Muscle layer of colon (tissue), 2 donors: ENCODE data around the gene PDPK1.
"Not testable (repeated sequence)": the region's sequence is repeated elsewhere in the genome, so short reads cannot be mapped to it uniquely, and the experiment has no call there.

ENCODE experiments used
- H3K27ac ChIP-seq: one replicate; pipeline ENCODE4 v1.7.0; 2013; ENCODE audit warnings: low read depth, mild to moderate bottlenecking, low read length, moderate library complexity
- H3K27me3 ChIP-seq, 2 donors: one replicate each; pipeline ENCODE4 v1.7.0; 2013; ENCODE audit warnings: low read length in 2 of 2, mild to moderate bottlenecking in 2 of 2; ENCODE audit not compliant: insufficient read depth in 2 of 2, control insufficient read depth in 1 of 2
- H3K36me3 ChIP-seq: one replicate; pipeline ENCODE4 v1.7.0; 2013; ENCODE audit warnings: mild to moderate bottlenecking, low read length; ENCODE audit not compliant: insufficient read depth
- H3K4me1 ChIP-seq: one replicate; pipeline ENCODE4 v1.7.0; 2013; ENCODE audit warnings: mild to moderate bottlenecking, low read length; ENCODE audit not compliant: insufficient read depth
- H3K4me3 ChIP-seq, 2 donors: one replicate each; pipeline ENCODE4 v1.7.0; 2013; ENCODE audit warnings: low read length in 2 of 2, low read depth in 1 of 2, mild to moderate bottlenecking in 1 of 2, moderate library complexity in 1 of 2
- H3K9ac ChIP-seq: one replicate; pipeline ENCODE4 v1.7.0; 2013; ENCODE audit warnings: low read length
- H3K9me3 ChIP-seq: one replicate; pipeline ENCODE4 v1.7.0; 2013; ENCODE audit warnings: mild to moderate bottlenecking, low read length
- donor health status: abdominal sarcoma.
- donor health status: Adenocarcinoma of cecum.

The PDPK1 gene

GRCh38 chr16:2567506-2567905, 29.7 kb downstream of the PDPK1 start:
- H3K36me3 ChIP-seq, H3K9ac ChIP-seq: not testable (repeated sequence)

GRCh38 chr16:2568573-2568972, 30.8 kb downstream of the PDPK1 start:
- not testable (repeated sequence) for H3K9me3 ChIP-seq, H3K36me3 ChIP-seq, H3K4me1 ChIP-seq, H3K27me3 ChIP-seq, H3K27ac ChIP-seq, H3K9ac ChIP-seq, H3K4me3 ChIP-seq

More at GRCh38 chr16:2567506-2567905, 29.7 kb downstream of the PDPK1 start:
- H3K4me3 ChIP-seq, H3K27ac ChIP-seq, H3K9me3 ChIP-seq, H3K4me1 ChIP-seq, H3K27me3 ChIP-seq: not testable (repeated sequence)

GRCh38 chr16:2572704-2573103, 34.9 kb downstream of the PDPK1 start:
- not testable (repeated sequence) for H3K9me3 ChIP-seq, H3K27ac ChIP-seq, H3K9ac ChIP-seq, H3K4me3 ChIP-seq, H3K36me3 ChIP-seq, H3K27me3 ChIP-seq, H3K4me1 ChIP-seq

- H3K4me1 ChIP-seq, H3K27ac ChIP-seq, H3K9ac ChIP-seq, H3K4me3 ChIP-seq, H3K9me3 ChIP-seq, H3K27me3 ChIP-seq, H3K36me3 ChIP-seq: not testable (repeated sequence)
Observed at GRCh38 chr16:2575839-2576238, 38.0 kb downstream of the PDPK1 start.

GRCh38 chr16:2577044-2577443, 39.2 kb downstream of the PDPK1 start:
- not testable (repeated sequence) for H3K4me3 ChIP-seq, H3K4me1 ChIP-seq, H3K9ac ChIP-seq, H3K36me3 ChIP-seq, H3K9me3 ChIP-seq, H3K27ac ChIP-seq, H3K27me3 ChIP-seq

GRCh38 chr16:2578905-2579304, 41.1 kb downstream of the PDPK1 start:
- not testable (repeated sequence) for H3K9ac ChIP-seq, H3K27ac ChIP-seq, H3K36me3 ChIP-seq, H3K4me3 ChIP-seq, H3K27me3 ChIP-seq, H3K9me3 ChIP-seq, H3K4me1 ChIP-seq

- H3K4me1 ChIP-seq, H3K9me3 ChIP-seq, H3K4me3 ChIP-seq, H3K27me3 ChIP-seq, H3K36me3 ChIP-seq, H3K27ac ChIP-seq, H3K9ac ChIP-seq: not testable (repeated sequence)
Observed at GRCh38 chr16:2580143-2580542, 42.3 kb downstream of the PDPK1 start.

GRCh38 chr16:2580818-2581217, 43.0 kb downstream of the PDPK1 start:
- not testable (repeated sequence) for H3K4me3 ChIP-seq, H3K9ac ChIP-seq, H3K4me1 ChIP-seq, H3K27me3 ChIP-seq, H3K27ac ChIP-seq, H3K9me3 ChIP-seq, H3K36me3 ChIP-seq

- H3K4me3 ChIP-seq = no peak overlapping the region
- no peaks in the 10 kb centered on the region for H3K9me3 ChIP-seq
- no peak overlapping the region for H3K27ac ChIP-seq
- H3K9ac ChIP-seq = no peak overlapping the region
- H3K27me3 ChIP-seq = no peaks in the 10 kb centered on the region
- H3K36me3 ChIP-seq = peaks cover 39% of the 10 kb centered on the region
- peaks cover 8% of the 10 kb centered on the region for H3K4me1 ChIP-seq
Observed at GRCh38 chr16:2584729-2585650, 47.2 kb downstream of the PDPK1 start.

GRCh38 chr16:2585651-2586081, 47.8 kb downstream of the PDPK1 start:
- peaks cover 39% of the 10 kb centered on the region for H3K36me3 ChIP-seq
- H3K4me3 ChIP-seq = no peak overlapping the region
- no peak overlapping the region for H3K27ac ChIP-seq
- no peaks in the 10 kb centered on the region for H3K9me3 ChIP-seq
- no peaks in the 10 kb centered on the region for H3K27me3 ChIP-seq
- H3K9ac ChIP-seq = no peak overlapping the region
- H3K4me1 ChIP-seq = peaks cover 8% of the 10 kb centered on the region

GRCh38 chr16:2586241-2586640, 48.4 kb downstream of the PDPK1 start:
- Histone ChIP-seq H3K36me3 (peaks cover 42% of the 10 kb centered on the region), H3K27ac (no peak overlapping the region)

GRCh38 chr16:2586901-2587480, 49.2 kb downstream of the PDPK1 start:
- Histone ChIP-seq H3K9ac (no peak overlapping the region), H3K27ac (no peak overlapping the region), H3K36me3 (peaks cover 45% of the 10 kb centered on the region)

More at GRCh38 chr16:2586241-2586640, 48.4 kb downstream of the PDPK1 start:
- H3K4me1 ChIP-seq = peaks cover 8% of the 10 kb centered on the region
- no peaks in the 10 kb centered on the region for H3K27me3 ChIP-seq
- no peaks in the 10 kb centered on the region for H3K9me3 ChIP-seq
- H3K9ac ChIP-seq = no peak overlapping the region
- H3K4me3 ChIP-seq = no peak overlapping the region

More at GRCh38 chr16:2586901-2587480, 49.2 kb downstream of the PDPK1 start:
- H3K4me1 ChIP-seq = peaks cover 8% of the 10 kb centered on the region
- H3K27me3 ChIP-seq = no peaks in the 10 kb centered on the region
- no peaks in the 10 kb centered on the region for H3K9me3 ChIP-seq
- no peak overlapping the region for H3K4me3 ChIP-seq
